IPS-20b (cell line): ENCODE measurements around the gene TNPO2.
A peak's percentile ranks its signal among the peaks of the same experiment; 100 is the strongest.

Experiments used
- H3K27ac ChIP-seq: one replicate; pipeline ENCODE4 v1.5.1; 2013; ENCODE audit warnings: low read length
- H3K27me3 ChIP-seq: 2 replicates; pipeline ENCODE4 v1.6.1; 2013; ENCODE audit warnings: mild to moderate bottlenecking, low read length, inconsistent platforms; ENCODE audit not compliant: insufficient read depth
- H3K36me3 ChIP-seq: 2 replicates; pipeline ENCODE4 v1.6.1; 2013; ENCODE audit warnings: low read depth, mild to moderate bottlenecking, inconsistent platforms, low read length, moderate library complexity; ENCODE audit not compliant: insufficient read depth
- H3K4me1 ChIP-seq: 2 replicates; pipeline ENCODE4 v1.6.1; 2013; ENCODE audit warnings: mild to moderate bottlenecking, control low read depth, inconsistent platforms, low read length, moderate library complexity; ENCODE audit not compliant: insufficient read depth
- H3K4me3 ChIP-seq: 2 replicates; pipeline ENCODE4 v1.5.1; 2013; ENCODE audit warnings: mild to moderate bottlenecking, low read length, inconsistent platforms
- H3K9ac ChIP-seq: 2 replicates; pipeline ENCODE4 v1.6.1; 2013; ENCODE audit warnings: low read depth, mild to moderate bottlenecking, inconsistent platforms, low read length, moderate library complexity
- H3K9me3 ChIP-seq: 2 replicates; pipeline ENCODE4 v1.6.1; 2013; ENCODE audit warnings: mild to moderate bottlenecking, low read depth, low read length, inconsistent platforms; ENCODE audit not compliant: insufficient read depth

TNPO2 gene

DNA sequence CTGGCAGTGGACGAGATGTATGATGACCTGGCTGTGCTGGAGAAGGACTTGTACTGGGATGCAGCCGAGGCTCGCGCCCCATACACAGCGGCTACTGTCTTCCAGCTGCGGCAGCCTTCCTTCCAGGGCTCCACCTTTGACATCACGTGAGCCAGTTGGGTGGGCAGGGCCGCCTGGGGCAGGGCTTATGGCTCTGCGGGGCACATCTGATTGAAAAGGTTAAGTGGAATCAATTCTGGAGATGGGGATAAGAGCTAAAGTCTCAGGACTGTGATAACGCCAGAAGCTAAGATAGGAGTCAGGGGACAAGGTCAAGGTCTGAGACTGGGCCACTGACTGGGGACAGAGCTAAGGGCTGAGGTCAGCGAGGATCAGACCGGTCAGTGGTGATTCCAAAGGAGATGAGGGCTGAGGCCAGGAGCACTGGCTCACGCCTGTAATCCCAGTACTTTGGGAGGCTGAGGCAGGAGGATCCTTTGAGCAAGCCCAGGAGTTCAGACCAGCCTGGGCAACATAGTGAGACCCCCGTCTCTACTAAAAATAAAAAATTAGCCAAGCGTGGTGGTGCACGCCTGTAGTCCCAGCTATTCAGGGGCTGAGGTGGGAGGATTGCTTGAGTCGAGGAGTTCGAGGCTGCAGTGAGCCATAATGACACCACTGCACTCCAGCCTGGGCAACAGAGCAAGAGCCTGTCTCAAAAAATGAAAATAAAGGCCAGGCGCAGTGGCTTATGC lies 32.6 kb upstream of the TNPO2 start:
- no peak overlapping the region for H3K9ac ChIP-seq
- H3K4me3 ChIP-seq: no peak overlapping the region
- H3K9me3 ChIP-seq: no peaks in the 10 kb centered on the region
- H3K4me1 ChIP-seq: no peaks in the 10 kb centered on the region
- H3K27me3 ChIP-seq: peaks cover 26% of the 10 kb centered on the region
- H3K27ac ChIP-seq: no peak overlapping the region
- no peaks in the 10 kb centered on the region for H3K36me3 ChIP-seq

DNA sequence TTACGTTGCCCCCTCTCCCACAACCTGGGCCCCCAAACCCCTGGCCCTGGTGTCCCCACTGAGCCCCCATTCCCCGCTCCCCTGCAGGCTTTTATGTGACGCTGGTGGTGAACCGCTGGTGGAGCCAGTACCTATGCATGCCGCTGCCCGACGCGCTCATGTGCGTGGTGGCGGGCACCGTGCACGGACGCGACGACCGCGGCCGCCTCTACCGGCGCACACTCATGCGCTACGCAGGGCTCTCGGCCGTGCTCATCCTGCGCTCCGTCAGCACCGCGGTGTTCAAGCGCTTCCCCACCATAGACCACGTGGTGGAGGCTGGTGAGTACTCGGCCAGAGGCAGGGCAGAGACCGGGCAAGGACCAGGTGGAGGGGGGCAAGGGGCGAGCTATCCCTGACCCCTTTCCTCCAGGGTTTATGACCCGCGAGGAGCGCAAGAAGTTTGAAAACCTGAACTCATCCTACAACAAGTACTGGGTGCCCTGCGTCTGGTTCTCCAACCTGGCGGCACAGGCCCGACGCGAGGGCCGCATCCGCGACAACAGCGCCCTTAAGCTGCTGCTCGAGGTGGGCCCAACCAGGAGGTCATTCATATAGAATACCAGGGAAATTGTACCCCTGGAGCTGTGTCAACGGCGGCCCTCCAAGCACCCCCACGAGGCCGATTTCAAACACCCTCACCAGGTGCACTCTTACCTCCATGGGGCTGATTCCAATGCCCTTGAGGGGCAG lies 30.9 kb upstream of the TNPO2 start:
- no peaks in the 10 kb centered on the region for H3K36me3 ChIP-seq
- H3K9me3 ChIP-seq: no peaks in the 10 kb centered on the region
- H3K27me3 ChIP-seq: peaks cover 43% of the 10 kb centered on the region
- no peak overlapping the region for H3K4me3 ChIP-seq
- H3K27ac ChIP-seq: no peak overlapping the region
- H3K4me1 ChIP-seq: no peaks in the 10 kb centered on the region
- H3K9ac ChIP-seq: no peak overlapping the region

DNA sequence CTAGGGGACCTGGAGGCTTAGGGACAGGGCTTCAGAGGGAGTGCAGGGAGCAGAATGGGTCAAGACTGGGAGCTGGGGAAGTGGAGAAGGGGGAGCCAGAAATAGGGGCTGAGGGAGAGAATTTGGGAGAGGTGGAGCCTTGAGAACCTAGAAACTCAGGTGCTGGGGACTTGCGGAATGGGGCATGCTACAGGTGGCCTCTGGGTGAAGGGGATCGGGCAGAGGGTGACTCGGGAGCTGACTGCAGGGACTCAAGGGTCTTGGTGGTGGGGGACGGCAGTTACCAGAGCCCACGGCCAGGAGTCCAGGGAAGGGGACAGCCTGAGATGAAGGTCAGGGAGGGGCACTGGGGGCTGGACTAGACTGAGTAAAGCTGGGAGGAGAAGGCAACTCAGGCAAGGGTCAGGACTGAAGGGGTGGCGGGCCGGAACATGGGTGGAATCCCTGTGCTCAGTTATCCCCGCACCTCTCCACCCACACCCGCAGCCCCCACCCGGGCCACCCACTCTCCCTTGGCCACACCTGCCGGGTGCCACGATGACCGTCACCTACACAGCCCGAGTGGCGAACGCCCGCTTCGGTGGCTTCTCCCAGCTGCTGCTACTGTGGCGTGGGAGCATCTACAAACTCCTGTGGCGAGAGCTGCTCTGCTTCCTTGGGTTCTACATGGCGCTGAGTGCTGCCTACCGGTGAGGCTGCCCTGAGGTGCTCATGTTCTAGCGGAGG lies 28.5 kb upstream of the TNPO2 start:
- Histone ChIP-seq H3K9ac (no peak overlapping the region), H3K36me3 (peaks cover 9% of the 10 kb centered on the region; the same call in 1 of the 2 replicates), H3K4me3 (peak overlapping the region; percentile 62; the same call in 1 of the 2 replicates), H3K9me3 (no peaks in the 10 kb centered on the region), H3K27ac (no peak overlapping the region), H3K4me1 (no peaks in the 10 kb centered on the region), H3K27me3 (peaks cover 40% of the 10 kb centered on the region)

DNA sequence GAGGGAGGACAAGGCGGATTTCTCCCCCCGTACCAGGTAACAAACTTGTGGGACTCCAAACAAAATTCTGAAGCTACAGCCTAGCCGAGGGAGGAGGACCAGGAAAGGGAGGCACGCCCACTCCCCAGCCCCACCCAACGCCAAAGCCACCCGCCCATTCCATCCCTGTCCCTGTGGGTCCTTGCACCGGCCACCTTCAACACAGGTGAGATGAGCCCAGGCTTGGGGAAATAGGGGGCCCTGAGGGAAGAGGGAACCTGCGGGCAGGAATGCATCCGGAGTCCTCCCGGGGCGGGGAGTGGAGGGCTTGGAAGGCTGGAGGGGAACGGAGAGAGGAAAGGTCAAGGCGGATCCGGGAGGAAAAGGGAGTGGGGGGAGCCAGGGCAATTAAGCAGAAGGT lies 27.9 kb upstream of the TNPO2 start, which contains the start of gene BEST2:
BEST2 (plus strand) TSS at position 157 of the 400 bp plus-strand sequence. CDS start 802 bp downstream, outside the sequence.
- Histone ChIP-seq H3K27ac (no peak within 1 kb of the TSS), H3K27me3 (peaks cover 40% of the 10 kb centered on the region), H3K4me1 (no peaks in the 10 kb centered on the region), H3K9ac (no peak within 1 kb of the TSS), H3K9me3 (no peaks in the 10 kb centered on the region), H3K4me3 (peak within 1 kb of the TSS; percentile 62; the same call in 1 of the 2 replicates), H3K36me3 (peaks cover 15% of the 10 kb centered on the region; the same call in 1 of the 2 replicates)

DNA sequence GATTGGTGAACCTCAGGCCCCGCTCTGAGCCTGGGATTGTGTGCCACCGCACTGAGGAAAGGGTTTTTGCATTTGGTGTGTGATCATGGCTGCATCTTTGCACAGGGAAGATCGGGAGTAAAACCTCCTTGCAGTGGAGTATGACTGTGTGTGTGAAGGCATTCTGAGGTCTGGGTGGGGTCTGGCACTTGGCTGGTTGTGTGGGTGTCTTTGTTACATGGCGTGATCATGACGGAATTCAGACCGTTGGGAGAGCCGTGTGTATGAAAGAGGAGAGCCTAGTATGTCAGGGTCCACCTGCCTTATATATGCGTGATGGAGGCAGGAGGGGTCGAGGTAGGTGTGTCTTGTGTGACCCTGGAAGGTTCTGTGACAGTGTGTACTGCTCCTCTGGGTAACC lies 27.1 kb upstream of the TNPO2 start:
- H3K9me3 ChIP-seq: no peaks in the 10 kb centered on the region
- H3K9ac ChIP-seq: no peak overlapping the region
- H3K4me1 ChIP-seq: no peaks in the 10 kb centered on the region
- peaks cover 22% of the 10 kb centered on the region for H3K36me3 ChIP-seq
- no peak overlapping the region for H3K4me3 ChIP-seq
- H3K27me3 ChIP-seq: peaks cover 40% of the 10 kb centered on the region
- H3K27ac ChIP-seq: no peak overlapping the region

DNA sequence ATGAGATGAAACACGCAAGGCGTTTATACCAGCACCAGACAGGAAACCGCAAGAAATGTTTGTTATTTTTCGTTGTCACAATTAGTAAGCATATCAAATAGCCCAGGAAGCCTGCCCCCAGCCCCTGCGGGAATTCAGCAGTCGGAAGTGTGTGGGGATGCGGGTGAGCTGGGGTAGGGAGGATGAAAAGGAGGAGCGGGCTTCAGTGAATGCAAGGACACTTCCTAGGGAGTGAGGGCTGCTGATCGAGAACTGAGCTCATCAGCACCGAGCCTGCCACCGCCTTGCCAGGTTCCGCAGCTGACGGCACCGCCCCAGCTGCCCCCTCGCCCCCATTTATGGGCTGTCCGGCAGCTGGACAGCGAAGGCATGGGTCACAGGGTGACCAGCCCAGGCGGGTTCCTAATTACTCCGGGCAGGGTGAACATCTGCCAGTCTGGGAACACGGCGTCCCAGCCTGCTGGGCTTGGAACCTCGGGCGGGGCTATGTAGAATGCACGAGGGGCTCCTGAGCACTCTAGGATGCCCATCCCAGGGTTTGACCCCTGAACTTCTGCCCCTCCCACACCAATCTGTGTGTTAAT lies 26.3 kb upstream of the TNPO2 start:
- no peak overlapping the region for H3K4me3 ChIP-seq
- H3K9ac ChIP-seq: no peak overlapping the region
- no peaks in the 10 kb centered on the region for H3K9me3 ChIP-seq
- H3K36me3 ChIP-seq: peaks cover 29% of the 10 kb centered on the region
- H3K4me1 ChIP-seq: no peaks in the 10 kb centered on the region
- peaks cover 40% of the 10 kb centered on the region for H3K27me3 ChIP-seq
- no peak overlapping the region for H3K27ac ChIP-seq

DNA sequence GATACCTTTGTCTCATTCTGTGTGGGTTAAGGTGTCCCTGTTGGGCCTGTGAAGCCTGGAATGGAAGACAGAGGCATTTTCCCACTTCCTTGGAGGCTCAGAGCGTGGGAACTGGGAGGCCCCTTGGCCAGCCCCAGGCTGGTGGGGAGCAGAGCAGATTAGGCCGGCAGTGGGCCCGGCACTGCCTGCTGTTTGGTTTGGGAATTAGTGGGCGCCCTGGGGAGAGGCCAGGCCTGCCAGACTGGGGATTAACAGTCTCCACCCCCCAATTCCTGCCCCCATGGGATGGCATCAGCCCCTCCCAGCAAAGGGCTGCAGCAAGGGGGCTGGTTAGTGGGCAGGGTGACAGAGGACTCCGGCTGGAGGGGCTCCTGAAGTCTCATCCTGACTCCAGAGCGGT lies 24.8 kb upstream of the TNPO2 start:
- Histone ChIP-seq H3K27ac (no peak overlapping the region), H3K4me3 (no peak overlapping the region), H3K9ac (no peak overlapping the region), H3K27me3 (peaks cover 36% of the 10 kb centered on the region), H3K4me1 (no peaks in the 10 kb centered on the region), H3K9me3 (no peaks in the 10 kb centered on the region), H3K36me3 (peaks cover 37% of the 10 kb centered on the region)

DNA sequence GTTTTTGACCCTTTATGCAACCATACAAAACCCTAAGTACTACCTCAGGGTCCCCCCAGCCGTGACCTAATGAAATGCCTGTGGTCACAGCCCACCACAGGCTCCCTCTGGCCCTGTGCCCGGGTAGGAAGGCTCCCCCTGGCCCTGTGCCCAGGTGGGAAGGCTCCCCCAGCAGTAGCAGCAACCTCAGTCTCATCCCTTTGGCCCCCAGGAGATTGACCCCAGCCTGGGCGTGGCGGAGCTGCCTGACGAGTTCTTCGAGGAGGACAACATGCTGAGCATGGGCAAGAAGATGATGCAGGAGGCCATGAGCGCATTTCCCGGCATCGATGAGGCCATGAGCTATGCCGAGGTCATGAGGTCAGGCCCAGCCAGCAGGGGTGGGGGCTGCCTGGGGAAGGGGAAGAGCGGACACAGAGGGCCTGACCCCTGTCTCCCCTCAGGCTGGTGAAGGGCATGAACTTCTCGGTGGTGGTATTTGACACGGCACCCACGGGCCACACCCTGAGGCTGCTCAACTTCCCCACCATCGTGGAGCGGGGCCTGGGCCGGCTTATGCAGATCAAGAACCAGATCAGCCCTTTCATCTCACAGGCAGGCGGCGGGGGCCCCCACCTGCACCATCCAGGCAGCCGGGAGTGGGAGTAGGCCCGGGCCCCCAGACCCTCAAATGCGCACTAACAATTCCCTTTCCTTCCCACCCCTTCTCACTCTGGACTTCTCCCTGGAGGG lies 21.6 kb upstream of the TNPO2 start:
- no peak overlapping the region for H3K9ac ChIP-seq
- no peak overlapping the region for H3K4me3 ChIP-seq
- peaks cover 9% of the 10 kb centered on the region for H3K27me3 ChIP-seq
- peaks cover 44% of the 10 kb centered on the region for H3K36me3 ChIP-seq
- H3K27ac ChIP-seq: no peak overlapping the region
- H3K4me1 ChIP-seq: no peaks in the 10 kb centered on the region
- no peaks in the 10 kb centered on the region for H3K9me3 ChIP-seq

DNA sequence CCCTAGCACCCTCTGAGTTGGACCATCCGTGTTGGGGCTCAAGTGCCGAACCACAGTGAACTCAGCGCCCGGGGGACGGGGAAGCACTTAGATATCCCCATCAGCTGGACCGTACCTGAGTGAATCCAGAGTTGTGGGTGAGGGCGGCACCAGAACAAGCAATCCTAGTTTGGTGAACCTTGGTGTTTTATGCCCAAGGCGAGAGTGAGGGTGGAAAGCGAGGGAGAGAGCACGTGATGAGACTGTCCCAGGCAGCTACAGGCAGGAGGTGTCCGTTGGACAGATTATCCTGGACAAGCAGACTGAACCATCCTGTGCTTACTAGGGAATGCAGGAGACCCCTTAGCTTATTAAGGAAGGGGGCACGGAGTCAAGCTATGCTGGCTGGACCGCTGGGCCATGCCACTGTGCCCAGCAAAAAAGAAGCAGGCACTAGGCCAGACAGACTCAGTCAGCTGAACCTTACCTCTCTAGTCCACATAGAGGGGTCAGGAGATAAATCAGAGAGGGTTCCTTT lies 14.2 kb upstream of the TNPO2 start:
- Histone ChIP-seq H3K4me1 (no peaks in the 10 kb centered on the region; the same call in 1 of the 2 replicates), H3K9ac (peak overlapping the region; percentile 83), H3K9me3 (no peaks in the 10 kb centered on the region), H3K4me3 (peak overlapping the region; percentile 95), H3K27ac (peak overlapping the region; percentile 70), H3K36me3 (peaks cover 22% of the 10 kb centered on the region; the same call in 1 of the 2 replicates), H3K27me3 (no peaks in the 10 kb centered on the region)

DNA sequence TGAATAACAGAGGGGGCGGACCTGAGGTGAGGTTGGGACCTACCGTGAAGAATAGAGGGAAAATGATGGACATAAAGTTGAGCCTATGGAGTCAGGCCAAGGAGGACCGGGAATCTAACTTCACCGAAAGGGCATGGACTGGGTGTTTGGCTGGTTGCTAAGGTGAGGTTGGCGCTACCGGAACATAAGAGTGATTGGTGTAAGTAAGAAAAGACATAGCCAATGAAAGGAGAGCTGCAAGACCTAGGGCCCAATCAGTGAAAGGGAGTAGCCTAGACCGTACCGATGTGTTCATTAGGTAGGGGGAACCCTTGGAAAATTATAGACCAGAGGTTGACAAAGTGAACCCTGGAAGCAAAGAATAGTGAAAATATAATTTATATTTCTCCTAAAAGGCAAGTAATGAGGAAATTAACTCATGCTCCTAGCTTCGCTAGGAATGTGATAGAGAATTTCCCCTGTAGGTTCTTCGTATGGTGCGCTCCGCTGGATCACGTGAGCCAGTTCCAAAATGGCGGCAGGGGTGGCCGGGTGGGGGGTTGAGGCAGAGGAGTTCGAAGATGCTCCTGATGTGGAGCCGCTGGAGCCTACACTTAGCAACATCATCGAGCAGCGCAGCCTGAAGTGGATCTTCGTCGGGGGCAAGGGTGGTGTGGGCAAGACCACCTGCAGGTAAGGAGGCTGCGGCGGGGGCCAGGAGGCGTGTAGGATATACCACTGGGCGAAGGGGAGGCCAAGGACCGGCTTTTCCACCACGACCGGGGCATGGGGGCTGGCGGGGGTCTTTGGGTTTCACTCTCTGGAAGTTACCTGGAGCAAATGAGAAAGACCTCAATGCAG lies 13.5 kb upstream of the TNPO2 start, which contains the start of gene GET3:
GET3 (plus strand) TSS at position 503 of the 840 bp plus-strand sequence; CDS start at position 512, 9 bp downstream.
- no peaks in the 10 kb centered on the region; the same call in 1 of the 2 replicates for H3K4me1 ChIP-seq

More for the DNA sequence above, 13.5 kb upstream of the TNPO2 start, which contains the start of gene GET3:
- Histone ChIP-seq H3K9ac (peak within 1 kb of the TSS; percentile 83), H3K27me3 (no peaks in the 10 kb centered on the region), H3K27ac (peak within 1 kb of the TSS; percentile 70), H3K36me3 (peaks cover 21% of the 10 kb centered on the region; the same call in 1 of the 2 replicates), H3K9me3 (no peaks in the 10 kb centered on the region), H3K4me3 (peak within 1 kb of the TSS; percentile 95)
